ACHN (cell line): ENCODE measurements around the gene PTPA.
A peak's percentile ranks its signal among the peaks of the same experiment; 100 is the strongest.
"Not testable (repeated sequence)": the region's sequence is repeated elsewhere in the genome, so short reads cannot be mapped to it uniquely, and the experiment has no call there.

ENCODE experiments used
- DNase-seq: peaks from one replicate; pipeline ENCODE4 v3.0.0-alpha.2; 2015
- in situ Hi-C: cut with HindIII; loops from 2 replicates; pipeline ENCODE4 v1.10.0; 2017; ENCODE audit warnings: low sequenced_read_pairs, low pct_ligation_motif_present, low pct_unique_long_range_greater_than_20kb

Gene PTPA

GRCh38 chr9:129105857-129106694, 5.1 kb upstream of the PTPA start:
- in situ Hi-C loops = no loop called here
- DNase-seq = no peak

GRCh38 chr9:129107651-129108050, 3.6 kb upstream of the PTPA start:
- no peak for DNase-seq
- in situ Hi-C loops = no loop called here

- in situ Hi-C loops = no loop called here
- no peak for DNase-seq
Observed at GRCh38 chr9:129108083-129108804, 3.0 kb upstream of the PTPA start.

- in situ Hi-C loops = no loop called here
- no peak for DNase-seq
Observed at GRCh38 chr9:129108805-129109536, 2.2 kb upstream of the PTPA start.

GRCh38 chr9:129109537-129109903, 1.7 kb upstream of the PTPA start:
- DNase-seq = no peak
- in situ Hi-C loops = no loop called here

GRCh38 chr9:129109952-129110739, 1.1 kb upstream of the PTPA start:
- in situ Hi-C loops = no loop called here
- DNase-seq = peak; percentile 25

- in situ Hi-C loops = no loop called here
- DNase-seq = peak; percentile 44
Observed at GRCh38 chr9:129111528-129112151, 425 bp downstream of the PTPA start.

- in situ Hi-C loops, DNase-seq: not testable (repeated sequence)
Observed at GRCh38 chr9:129112526-129112925, 1.3 kb downstream of the PTPA start.

GRCh38 chr9:129113645-129114304, 2.6 kb downstream of the PTPA start:
- no peak for DNase-seq
- in situ Hi-C loops = no loop called here

- in situ Hi-C loops = no loop called here
- no peak for DNase-seq
Observed at GRCh38 chr9:129118799-129119198, 7.6 kb downstream of the PTPA start.

- in situ Hi-C loops = no loop called here
- DNase-seq = no peak
Observed at GRCh38 chr9:129121483-129121882, 10.3 kb downstream of the PTPA start.

- no peak for DNase-seq
Observed at GRCh38 chr9:129122133-129122532, 10.9 kb downstream of the PTPA start.

GRCh38 chr9:129122976-129123375, 11.8 kb downstream of the PTPA start:
- in situ Hi-C loops, DNase-seq: not testable (repeated sequence)

More at GRCh38 chr9:129122133-129122532, 10.9 kb downstream of the PTPA start:
- in situ Hi-C loops = no loop called here

- DNase-seq = no peak
- in situ Hi-C loops = no loop called here
Observed at GRCh38 chr9:129124506-129125069, 13.4 kb downstream of the PTPA start.

- in situ Hi-C loops = no loop called here
- peak; percentile 88 for DNase-seq
Observed at GRCh38 chr9:129125478-129125877, 14.3 kb downstream of the PTPA start.

GRCh38 chr9:129126749-129127618, 15.8 kb downstream of the PTPA start:
- in situ Hi-C loops = no loop called here
- no peak for DNase-seq
